Fibroblast of peridontal ligament (primary cell): Measurements from ENCODE around the gene CLIC3.
A peak's percentile ranks its signal among the peaks of the same experiment; 100 is the strongest.

Experiments used
- DNase-seq: peaks from one replicate; pipeline ENCODE4 v3.0.0-alpha.2; 2010; ENCODE audit errors: extremely low read depth

CLIC3 gene

GRCh38 chr9:137000177-137000930, 4.0 kb upstream of the CLIC3 start:
- DNase-seq: peak; percentile 72

DNA sequence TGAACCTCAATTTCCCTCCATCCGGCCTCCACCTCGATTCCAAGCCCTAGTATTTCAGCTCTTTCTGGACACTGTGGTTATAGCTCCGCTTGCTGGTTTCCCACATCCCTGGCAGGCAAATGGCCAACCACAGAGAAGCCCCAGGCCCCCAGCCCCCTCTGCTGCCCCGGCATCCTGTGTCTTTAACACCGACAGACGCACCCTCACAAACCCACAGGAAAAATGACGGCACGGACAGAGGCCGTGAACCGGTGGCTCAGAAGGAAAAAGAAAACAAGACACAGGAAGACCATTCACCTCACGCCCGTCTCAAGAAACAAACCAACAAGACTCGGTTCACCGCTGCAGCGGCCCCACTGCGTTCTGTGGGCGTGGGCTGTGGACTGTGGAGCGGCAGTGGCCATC, 1.5 kb upstream of the CLIC3 start:
- no peak for DNase-seq

DNA sequence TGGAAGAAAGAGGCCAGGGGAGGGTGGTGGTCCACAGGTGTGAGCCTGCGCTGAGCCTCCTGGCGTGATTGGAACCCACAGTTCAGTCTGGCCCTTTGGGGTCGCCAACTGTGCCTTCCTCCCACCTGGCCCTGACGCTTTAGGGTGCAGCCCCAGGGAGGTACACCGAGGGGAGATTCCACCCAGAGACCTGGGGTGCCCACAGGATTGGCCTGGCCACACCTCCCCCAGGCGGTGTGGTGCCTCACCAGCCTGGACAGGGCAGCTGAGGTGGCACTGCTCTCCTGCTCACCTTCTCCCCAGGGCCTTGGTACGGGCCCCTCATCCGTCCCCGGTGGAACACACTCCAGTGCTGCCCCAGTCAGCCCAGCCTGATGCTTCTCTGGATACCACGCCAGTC, 1.0 kb upstream of the CLIC3 start:
- no peak for DNase-seq

GRCh38 chr9:136995772-136996311, 526 bp downstream of the CLIC3 start:
- DNase-seq: no peak

DNA sequence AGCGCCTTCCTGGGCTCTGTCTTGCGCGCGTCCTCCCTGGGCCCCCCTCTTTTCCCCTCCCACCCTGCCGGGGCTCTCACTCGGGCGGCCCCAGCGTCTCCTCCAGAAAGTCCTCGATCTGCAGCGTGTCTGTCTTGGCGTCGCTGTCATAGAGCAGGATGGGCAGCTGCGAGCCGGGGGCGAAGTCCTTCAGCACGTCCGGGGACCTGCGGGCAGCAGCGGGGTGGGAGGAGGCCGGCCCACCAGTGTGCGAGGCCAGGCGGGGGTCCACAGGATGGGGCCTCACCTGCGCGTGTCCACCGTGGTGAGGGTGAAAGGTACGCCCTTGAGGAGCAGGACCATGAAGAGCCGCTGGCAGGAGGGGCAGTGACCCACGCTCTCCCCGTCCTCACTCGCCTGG, 1.0 kb downstream of the CLIC3 start:
- no peak for DNase-seq

- no peak for DNase-seq
These were observed 1.5 kb downstream of the CLIC3 start for GRCh38 chr9:136994888-136995230.

GRCh38 chr9:136994180-136994887, 2.0 kb downstream of the CLIC3 start:
- no peak for DNase-seq

GRCh38 chr9:136992819-136993369, 3.5 kb downstream of the CLIC3 start:
- DNase-seq: no peak

GRCh38 chr9:136991993-136992818, 4.2 kb downstream of the CLIC3 start, which contains the start of gene PAXX:
TSS of gene PAXX (plus strand) at chr9:136992422. CDS start at chr9:136992444, 22 bp downstream.
- peak; percentile 74 for DNase-seq

DNA sequence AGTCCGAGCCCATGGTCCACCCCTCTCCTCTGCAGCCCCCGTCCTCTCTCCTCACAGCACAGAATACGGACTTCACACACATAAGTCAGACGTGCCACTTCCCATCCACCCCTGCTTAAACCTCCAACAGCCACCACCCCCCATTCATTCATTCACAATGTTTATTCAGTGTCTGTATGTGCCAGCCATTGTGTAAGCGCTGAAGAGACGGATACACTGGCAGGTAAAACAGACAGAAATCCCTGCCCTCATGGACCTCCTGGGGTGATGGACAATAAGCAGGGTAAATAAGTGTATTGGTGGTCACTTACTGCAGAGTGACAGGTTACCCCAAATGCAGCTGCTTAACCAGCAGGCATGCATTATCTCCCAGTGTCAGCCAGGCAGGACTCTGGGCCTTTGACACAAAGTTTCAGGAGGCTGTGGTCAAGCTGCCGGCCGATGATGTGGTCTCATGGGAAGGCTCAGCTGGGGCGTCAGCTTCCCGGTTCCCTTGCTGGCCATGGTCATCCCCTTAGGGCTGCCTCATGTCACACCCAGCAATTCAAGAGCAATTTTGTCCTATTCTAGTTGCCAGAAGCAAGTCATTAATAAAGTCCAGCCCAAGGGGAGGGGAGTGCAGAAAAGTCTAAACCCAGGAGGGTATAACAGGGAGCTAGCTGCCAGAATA, 6.0 kb downstream of the CLIC3 start:
- no peak for DNase-seq

GRCh38 chr9:136988872-136989271, 7.5 kb downstream of the CLIC3 start:
- no peak for DNase-seq

DNA sequence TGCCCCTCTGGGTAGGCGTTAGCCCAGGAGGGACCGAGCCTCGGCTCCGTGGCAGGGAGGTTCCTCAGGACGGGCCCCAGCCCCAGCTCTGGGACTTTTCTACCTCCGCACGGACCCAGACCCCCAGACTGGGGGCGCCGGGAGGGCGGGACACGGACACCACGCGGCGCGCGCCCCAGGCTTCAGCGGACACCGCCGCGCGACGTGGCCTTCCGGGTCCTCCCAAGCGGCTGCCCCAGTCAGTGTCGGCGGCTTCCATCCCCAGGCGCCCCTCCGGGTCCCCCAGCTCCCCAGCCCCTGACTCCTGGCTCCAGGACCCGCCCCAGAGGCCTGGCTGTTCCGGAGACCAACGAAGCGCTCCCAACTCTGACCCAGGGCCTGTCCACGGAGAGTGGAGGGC, 10.5 kb downstream of the CLIC3 start:
- DNase-seq: no peak

GRCh38 chr9:136985027-136985602, 11.3 kb downstream of the CLIC3 start:
- DNase-seq: no peak

GRCh38 chr9:136984464-136985026, 11.8 kb downstream of the CLIC3 start:
- DNase-seq: no peak

DNA sequence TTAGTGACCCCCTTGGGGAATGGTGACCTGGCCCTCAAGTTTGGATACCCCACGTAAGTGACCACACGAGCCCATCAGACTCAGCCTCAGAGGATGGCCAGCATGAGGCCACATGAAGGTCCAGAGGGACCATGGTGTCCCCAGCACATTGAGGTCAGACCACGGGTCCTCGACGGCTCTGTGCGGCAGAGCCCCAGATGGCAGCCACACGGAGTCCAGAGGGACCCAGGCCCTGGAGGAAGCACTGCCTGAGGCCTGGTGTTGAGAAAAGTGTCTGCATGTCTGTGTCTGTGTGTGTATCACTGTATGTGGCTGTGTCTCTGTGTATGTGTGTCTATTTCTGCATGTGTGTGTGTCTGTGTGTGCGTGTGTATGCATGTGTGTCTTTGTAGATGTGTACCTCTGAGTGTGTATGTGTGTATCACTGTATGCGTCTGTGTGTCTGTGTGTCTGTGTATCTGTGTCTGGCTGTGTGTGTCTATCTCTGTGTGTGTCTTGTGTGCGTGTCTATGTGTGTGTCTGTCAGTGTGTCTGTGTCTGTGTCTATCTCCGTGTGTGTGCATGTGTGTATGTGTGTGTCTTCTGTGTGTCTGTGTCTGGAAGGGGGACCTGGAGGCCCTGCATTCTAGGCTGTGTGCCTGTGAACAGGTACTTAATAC, 12.6 kb downstream of the CLIC3 start:
- DNase-seq: no peak

DNA sequence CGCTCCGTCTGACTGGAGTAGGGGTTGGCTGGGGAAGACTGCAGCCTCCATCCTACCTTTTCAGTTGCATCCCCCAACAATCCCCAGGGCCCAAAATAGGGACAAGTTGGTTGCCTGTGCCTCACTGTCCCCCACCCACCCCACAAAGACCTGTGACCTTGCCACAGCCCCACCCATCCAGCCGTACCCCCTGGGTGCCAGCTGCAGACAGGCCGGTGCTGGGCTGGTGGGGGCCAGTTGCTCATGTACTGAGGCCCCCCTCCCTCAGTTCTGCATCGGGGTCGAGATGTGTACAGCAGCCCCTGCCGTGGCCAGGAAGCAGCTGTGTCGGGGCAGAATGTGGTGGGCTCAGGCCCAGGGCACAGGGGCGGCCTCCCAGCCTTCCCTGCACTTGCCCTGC, 13.2 kb downstream of the CLIC3 start:
- DNase-seq: no peak

DNA sequence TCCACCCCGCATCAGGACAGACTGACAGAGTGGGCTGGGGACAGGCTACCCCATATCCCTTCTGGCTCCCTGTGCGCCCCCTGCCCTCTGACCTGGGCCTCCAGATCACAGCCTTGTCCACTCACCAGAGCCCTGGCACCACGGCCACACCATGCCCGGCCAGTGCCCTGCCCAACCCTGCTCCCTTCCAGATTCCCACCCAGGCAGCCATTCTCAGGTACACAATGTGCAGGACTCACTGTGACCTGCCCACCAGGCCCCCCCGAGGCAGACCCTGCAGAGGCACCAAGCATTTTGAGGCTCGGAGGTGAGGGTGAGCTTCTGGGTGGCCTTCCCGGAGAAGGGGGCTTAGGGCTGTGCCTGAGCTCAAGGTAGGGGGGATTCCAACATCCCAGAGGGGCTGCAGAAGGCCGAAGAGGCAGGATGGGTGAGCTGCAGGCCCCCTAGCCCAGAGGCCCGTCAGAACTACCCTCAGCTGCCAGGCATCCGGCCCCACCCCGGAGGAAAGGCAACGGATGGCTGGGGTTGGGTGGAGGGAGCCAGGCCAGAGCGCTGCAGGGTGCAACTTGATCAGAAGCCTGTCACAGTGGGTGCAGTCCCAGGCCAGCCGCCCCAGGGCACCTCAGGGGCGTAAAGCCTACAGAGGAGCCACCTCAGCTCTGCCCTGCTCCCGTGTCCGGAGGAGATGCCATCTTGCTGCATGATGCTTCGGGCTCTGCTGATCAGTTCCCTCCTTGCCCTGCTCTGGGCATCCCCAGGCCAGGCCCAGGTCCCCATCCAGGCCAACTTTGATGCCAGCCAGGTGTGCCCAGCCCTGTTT, 13.9 kb downstream of the CLIC3 start, which contains the start of gene LCNL1:
TSS of gene LCNL1 (plus strand) at position 762 of the 820 bp plus-strand sequence. CDS start 594 bp downstream, outside the sequence.
- DNase-seq: no peak

DNA sequence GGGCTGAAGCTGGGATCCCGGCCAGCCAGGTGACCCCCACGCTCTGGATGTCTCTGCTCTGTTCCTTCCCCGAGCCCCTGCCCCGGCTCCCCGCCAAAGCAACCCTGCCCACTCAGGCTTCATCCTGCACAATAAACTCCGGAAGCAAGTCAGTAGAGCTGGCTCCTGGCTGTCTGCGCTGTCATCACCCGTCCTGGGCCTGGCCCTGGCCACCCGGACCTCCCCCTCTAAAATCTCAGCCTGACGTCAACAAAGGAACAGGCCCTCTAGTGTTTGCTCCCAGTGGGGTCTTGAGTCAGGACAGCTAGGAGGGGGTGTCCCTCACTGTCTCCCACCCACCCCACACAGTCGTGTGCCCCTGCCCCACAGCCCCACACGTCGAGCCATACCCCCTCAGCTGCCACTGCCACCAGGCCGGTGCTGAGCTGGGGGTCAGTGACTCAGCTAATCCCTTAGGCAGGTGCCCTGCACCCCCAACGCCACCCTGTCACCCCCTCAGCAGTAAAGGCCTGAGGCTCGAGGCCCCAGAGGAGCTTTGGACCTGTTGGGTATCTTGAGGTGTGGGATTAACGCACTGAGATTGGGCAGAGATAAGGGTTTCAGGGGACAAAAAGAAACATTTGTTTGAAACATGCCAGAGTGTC, 14.7 kb downstream of the CLIC3 start:
- no peak for DNase-seq
